GM18867 (cell line): Measurements from ENCODE around the gene NPPC.
"Not testable (repeated sequence)": the region's sequence is repeated elsewhere in the genome, so short reads cannot be mapped to it uniquely, and the experiment has no call there.

Source experiments
- ATAC-seq: cut with Tn5 transposase; IDR thresholded peaks from one replicate; pipeline ENCODE4 v1.9.1; 2021; ENCODE audit warnings: mild to moderate bottlenecking, moderate library complexity; ENCODE audit not compliant: unreplicated experiment

The NPPC gene

GRCh38 chr2:231922311-231923009 lies 3.7 kb downstream of the NPPC start:
- ATAC-seq = no peak

GRCh38 chr2:231920795-231921194 lies 5.4 kb downstream of the NPPC start:
- ATAC-seq = no peak

- ATAC-seq = no peak
Observed at GRCh38 chr2:231920366-231920765, 5.8 kb downstream of the NPPC start.

- no peak for ATAC-seq
Observed at GRCh38 chr2:231919341-231920035, 6.7 kb downstream of the NPPC start.

- no peak for ATAC-seq
Observed at GRCh38 chr2:231918501-231919330, 7.5 kb downstream of the NPPC start.

- ATAC-seq = no peak
Observed at GRCh38 chr2:231917280-231918066, 8.7 kb downstream of the NPPC start.

- no peak for ATAC-seq
Observed at GRCh38 chr2:231914077-231914690, 12.0 kb downstream of the NPPC start.

- ATAC-seq = no peak
Observed at GRCh38 chr2:231911381-231911780, 14.8 kb downstream of the NPPC start.

- ATAC-seq = no peak
Observed at GRCh38 chr2:231910771-231911170, 15.4 kb downstream of the NPPC start.

- not testable (repeated sequence) for ATAC-seq
Observed at GRCh38 chr2:231910161-231910560, 16.0 kb downstream of the NPPC start.

- no peak for ATAC-seq
Observed at GRCh38 chr2:231909631-231910030, 16.6 kb downstream of the NPPC start.

- ATAC-seq = no peak
Observed at GRCh38 chr2:231908584-231908983, 17.6 kb downstream of the NPPC start.

GRCh38 chr2:231907765-231908164 lies 18.4 kb downstream of the NPPC start:
- no peak for ATAC-seq

GRCh38 chr2:231905026-231905425 lies 21.2 kb downstream of the NPPC start:
- ATAC-seq = no peak

- no peak for ATAC-seq
Observed at GRCh38 chr2:231904161-231904611, 22.0 kb downstream of the NPPC start.

GRCh38 chr2:231902598-231902997 lies 23.6 kb downstream of the NPPC start:
- no peak for ATAC-seq

- ATAC-seq = no peak
Observed at GRCh38 chr2:231900972-231901371, 25.2 kb downstream of the NPPC start.

- ATAC-seq = peak; percentile 48
Observed at GRCh38 chr2:231900486-231900942, 25.7 kb downstream of the NPPC start.

GRCh38 chr2:231894566-231895380 lies 31.4 kb downstream of the NPPC start:
- no peak for ATAC-seq
